Measurements from ENCODE around the gene BCAT1.
A peak's percentile ranks its signal among the peaks of the same experiment; 100 is the strongest.

BCAT1 gene

DNA sequence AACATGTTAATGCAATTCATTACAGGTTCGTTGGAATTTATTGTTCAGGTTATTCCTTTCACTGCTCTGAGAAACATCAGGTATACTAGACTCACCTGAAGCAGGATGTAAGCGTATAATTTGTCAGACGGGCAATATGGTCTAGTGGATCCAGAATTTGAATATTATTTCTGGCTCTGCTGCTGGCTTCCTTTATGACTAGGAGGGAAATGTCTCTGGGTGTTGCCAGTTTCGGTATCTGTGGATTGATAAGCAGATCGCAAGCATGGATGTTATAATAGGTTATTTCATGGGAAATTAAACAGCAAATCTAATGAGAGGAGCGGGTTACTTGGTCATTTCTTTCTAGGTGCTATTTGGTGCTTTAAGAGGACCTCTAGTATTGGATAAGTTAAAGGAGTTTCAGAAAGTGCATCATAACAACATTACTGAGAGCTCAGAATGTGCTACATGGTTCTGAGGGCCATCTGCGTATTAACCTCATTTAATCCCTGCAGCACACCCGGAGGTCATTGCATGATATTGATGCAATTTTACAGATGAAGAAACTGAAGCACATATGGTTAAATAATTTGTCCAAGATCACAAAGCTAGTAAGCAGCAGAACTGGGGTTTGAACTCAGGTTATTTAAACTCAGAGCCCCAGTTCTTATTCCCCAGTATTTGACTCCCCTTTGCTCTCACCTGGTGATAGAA lies 47.3 kb upstream of the BCAT1 start:
- no peak for DNase-seq (ENCODE audit: low spot score)
- TF ChIP-seq, protein P1, sequence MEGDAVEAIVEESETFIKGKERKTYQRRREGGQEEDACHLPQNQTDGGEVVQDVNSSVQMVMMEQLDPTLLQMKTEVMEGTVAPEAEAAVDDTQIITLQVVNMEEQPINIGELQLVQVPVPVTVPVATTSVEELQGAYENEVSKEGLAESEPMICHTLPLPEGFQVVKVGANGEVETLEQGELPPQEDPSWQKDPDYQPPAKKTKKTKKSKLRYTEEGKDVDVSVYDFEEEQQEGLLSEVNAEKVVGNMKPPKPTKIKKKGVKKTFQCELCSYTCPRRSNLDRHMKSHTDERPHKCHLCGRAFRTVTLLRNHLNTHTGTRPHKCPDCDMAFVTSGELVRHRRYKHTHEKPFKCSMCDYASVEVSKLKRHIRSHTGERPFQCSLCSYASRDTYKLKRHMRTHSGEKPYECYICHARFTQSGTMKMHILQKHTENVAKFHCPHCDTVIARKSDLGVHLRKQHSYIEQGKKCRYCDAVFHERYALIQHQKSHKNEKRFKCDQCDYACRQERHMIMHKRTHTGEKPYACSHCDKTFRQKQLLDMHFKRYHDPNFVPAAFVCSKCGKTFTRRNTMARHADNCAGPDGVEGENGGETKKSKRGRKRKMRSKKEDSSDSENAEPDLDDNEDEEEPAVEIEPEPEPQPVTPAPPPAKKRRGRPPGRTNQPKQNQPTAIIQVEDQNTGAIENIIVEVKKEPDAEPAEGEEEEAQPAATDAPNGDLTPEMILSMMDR (IDR thresholded peaks at IDR 0.05; ENCODE audit: poor library complexity, severe bottlenecking) = no peak
- Histone ChIP-seq H3K4me3 (ENCODE audit: severe bottlenecking) (no peak overlapping the region), H3K27ac (ENCODE audit: poor library complexity, severe bottlenecking) (no peak overlapping the region), H3K27me3 (ENCODE audit: insufficient read depth, poor library complexity, severe bottlenecking) (no peaks in the 10 kb centered on the region), H3K36me3 (ENCODE audit: low read depth) (no peaks in the 10 kb centered on the region), H3K9me3 (ENCODE audit: severe bottlenecking) (no peaks in the 10 kb centered on the region), H3K4me1 (ENCODE audit: insufficient read depth, poor library complexity, severe bottlenecking) (no peaks in the 10 kb centered on the region)
- no peak for ATAC-seq (ENCODE audit: low read depth)

DNA sequence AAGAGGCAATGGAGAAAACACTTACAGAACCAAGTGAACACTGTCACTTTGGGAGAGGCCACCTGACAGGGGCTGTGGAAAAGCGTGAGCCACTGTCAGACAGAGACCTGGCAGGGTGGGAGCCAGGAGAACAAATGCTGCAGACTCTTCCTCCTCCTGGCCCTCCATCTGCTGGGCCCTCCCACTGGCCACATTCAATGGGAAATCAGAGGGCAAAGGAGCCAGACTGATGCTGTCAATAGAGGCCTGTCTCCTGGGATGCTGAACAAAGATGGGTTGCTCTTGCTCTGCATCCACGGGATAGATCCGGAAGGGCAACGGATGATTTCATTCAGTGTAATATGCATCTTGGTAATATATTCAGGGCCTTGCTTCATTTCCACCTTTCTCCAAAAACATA lies 44.9 kb upstream of the BCAT1 start:
- ATAC-seq (ENCODE audit: low read depth) = no peak
- no peak for DNase-seq (ENCODE audit: low spot score)
- H3K4me3 ChIP-seq (ENCODE audit: severe bottlenecking) = no peak overlapping the region

DNA sequence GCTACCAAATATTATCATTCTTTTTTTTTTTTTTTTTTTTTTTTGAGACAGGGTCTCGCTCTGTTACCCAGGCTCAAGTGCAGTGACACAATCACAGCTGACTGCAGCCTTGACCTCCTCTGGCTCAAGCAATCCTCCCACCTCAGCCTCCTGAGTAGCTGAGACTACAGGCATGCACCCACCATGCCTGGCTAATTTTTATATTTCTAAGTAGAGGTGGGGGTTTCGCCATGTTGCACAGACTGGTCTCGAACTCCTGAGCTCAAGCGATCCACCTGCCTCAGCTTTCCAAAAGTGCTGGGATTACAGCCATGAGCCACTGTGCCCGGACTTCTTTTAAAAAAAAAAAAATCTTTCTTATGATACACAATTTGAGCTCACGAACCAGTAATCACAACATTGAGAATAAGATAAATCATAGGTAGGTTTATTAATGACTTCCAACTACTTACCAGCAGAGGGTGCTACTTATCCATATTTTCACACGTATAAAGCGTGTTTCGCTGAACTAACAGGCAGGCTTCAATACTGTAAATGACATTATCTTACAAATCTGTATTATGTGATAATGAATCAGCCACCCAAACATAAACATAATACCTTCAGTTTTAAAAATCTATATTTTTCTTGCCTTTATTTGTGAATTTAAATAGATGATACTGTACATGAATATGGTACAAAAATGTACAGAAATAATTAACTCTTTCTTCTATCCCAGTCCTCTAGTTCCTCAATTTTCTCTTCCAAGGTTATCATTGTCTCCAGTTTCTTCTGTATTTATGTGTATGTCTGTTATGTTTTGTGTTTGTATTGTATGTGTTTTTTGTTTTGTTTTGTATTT lies 42.5 kb upstream of the BCAT1 start:
- ATAC-seq (ENCODE audit: low read depth) = peak; percentile 67
- Histone ChIP-seq H3K36me3 (ENCODE audit: low read depth) (no peaks in the 10 kb centered on the region), H3K9me3 (ENCODE audit: severe bottlenecking) (no peaks in the 10 kb centered on the region), H3K27me3 (ENCODE audit: insufficient read depth, poor library complexity, severe bottlenecking) (no peaks in the 10 kb centered on the region), H3K4me1 (ENCODE audit: insufficient read depth, poor library complexity, severe bottlenecking) (no peaks in the 10 kb centered on the region), H3K4me3 (ENCODE audit: severe bottlenecking) (no peak overlapping the region), H3K27ac (ENCODE audit: poor library complexity, severe bottlenecking) (no peak overlapping the region)
- no peak for DNase-seq (ENCODE audit: low spot score)
- TF ChIP-seq, protein P1 (IDR thresholded peaks at IDR 0.05; ENCODE audit: poor library complexity, severe bottlenecking) = peak; percentile 44

More for the DNA sequence above, 44.9 kb upstream of the BCAT1 start:
- H3K36me3 ChIP-seq (ENCODE audit: low read depth) = no peaks in the 10 kb centered on the region
- TF ChIP-seq, protein P1 (IDR thresholded peaks at IDR 0.05; ENCODE audit: poor library complexity, severe bottlenecking) = no peak
- no peak overlapping the region for H3K27ac ChIP-seq (ENCODE audit: poor library complexity, severe bottlenecking)
- H3K9me3 ChIP-seq (ENCODE audit: severe bottlenecking) = no peaks in the 10 kb centered on the region
- H3K4me1 ChIP-seq (ENCODE audit: insufficient read depth, poor library complexity, severe bottlenecking) = no peaks in the 10 kb centered on the region
- no peaks in the 10 kb centered on the region for H3K27me3 ChIP-seq (ENCODE audit: insufficient read depth, poor library complexity, severe bottlenecking)

DNA sequence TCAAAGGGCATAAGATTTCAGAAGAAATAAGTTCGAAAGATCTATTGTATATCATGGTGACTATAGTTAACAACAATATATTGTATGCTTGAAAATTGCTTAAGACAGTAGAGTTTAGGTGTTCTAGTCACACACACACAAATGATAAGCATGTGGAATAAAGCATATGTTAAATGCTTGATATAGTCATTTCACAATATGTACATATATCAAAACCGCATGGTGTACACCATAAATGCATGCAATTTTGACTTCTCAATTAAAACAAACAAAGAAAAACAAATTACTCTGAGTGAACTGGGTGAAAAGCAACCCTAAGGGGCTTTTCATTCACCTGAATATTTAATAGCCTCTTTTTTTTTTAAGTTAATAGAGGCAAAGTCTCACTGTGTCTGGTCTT lies 40.3 kb upstream of the BCAT1 start:
- no peak overlapping the region for H3K27ac ChIP-seq (ENCODE audit: poor library complexity, severe bottlenecking)
- no peaks in the 10 kb centered on the region for H3K4me1 ChIP-seq (ENCODE audit: insufficient read depth, poor library complexity, severe bottlenecking)
- no peak for DNase-seq (ENCODE audit: low spot score)
- H3K36me3 ChIP-seq (ENCODE audit: low read depth) = no peaks in the 10 kb centered on the region
- H3K9me3 ChIP-seq (ENCODE audit: severe bottlenecking) = no peaks in the 10 kb centered on the region
- no peak overlapping the region for H3K4me3 ChIP-seq (ENCODE audit: severe bottlenecking)
- ATAC-seq (ENCODE audit: low read depth) = no peak
- no peaks in the 10 kb centered on the region for H3K27me3 ChIP-seq (ENCODE audit: insufficient read depth, poor library complexity, severe bottlenecking)
- TF ChIP-seq, protein P1 (IDR thresholded peaks at IDR 0.05; ENCODE audit: poor library complexity, severe bottlenecking) = no peak

Measured in RWPE2 (cell line).